Mammary epithelial cell (primary cell): ENCODE data around the gene CD9.

ENCODE experiments used
- CTCF ChIP-seq, 2 donors: IDR thresholded peaks in 1 of 2; conservative IDR thresholded peaks in 1 of 2; 2 replicates each; pipeline ENCODE4 v1.5.1; 2011 to 2012; ENCODE audit warnings: inconsistent platforms in 2 of 2, low read length in 2 of 2, mild to moderate bottlenecking in 2 of 2, control low read depth in 1 of 2, low read depth in 1 of 2; ENCODE audit not compliant: insufficient read depth in 1 of 2; ENCODE audit errors: extremely low read depth in 1 of 2
- EZH2 ChIP-seq: IDR thresholded peaks from 2 replicates; pipeline ENCODE4 v1.6.1; 2012; ENCODE audit warnings: low read length, inconsistent platforms, borderline replicate concordance

- no peak for TF ChIP-seq CTCF (conservative IDR thresholded peaks at IDR 0.05 in 1 of 2, IDR thresholded peaks at IDR 0.05 in 1 of 2; ENCODE audit: extremely low read depth in 1 of 2, insufficient read depth in 1 of 2, low read depth in 1 of 2, low read length in 2 of 2)
- no peak for TF ChIP-seq EZH2
Measured at GRCh38 chr12:6183689-6184428, 16.3 kb upstream of the CD9 start.
